Measurements from ENCODE around the gene OR51B5. TPM values are rescaled to one million over a fixed set of nuclear protein-coding genes. Genes with fewer than 3 reads are reported as not detected.

The OR51B5 gene
- total and polyA plus RNA-seq, 10 of the 15 experiments (the other 5 are each of a cell fraction or from before 2014, with no cell fraction given), result 0.04 to 2.1 (median 0.17) TPM; not detected in 6

DNA sequence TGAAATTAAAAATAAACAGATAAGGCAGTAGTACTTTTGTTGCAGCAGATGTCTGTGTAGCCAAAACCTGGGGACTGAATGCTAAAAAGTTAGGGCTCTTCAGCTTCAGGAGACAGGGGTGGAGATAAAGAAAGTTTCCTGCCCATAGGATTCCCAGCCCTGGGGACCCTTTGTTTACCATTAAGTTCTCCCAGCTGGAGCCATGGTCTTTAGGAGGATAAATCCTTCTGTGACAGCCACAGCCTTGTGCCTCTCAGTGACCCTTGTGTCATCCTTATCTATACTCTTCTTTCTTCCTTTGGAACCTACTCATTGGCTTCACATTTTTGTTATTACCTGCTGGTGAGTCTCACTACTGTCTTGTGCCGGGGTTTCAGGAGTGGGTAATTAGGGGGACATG lies 40.3 kb upstream of the OR51B5 start, which contains the start of gene OR51M1 (continued):
- TF ChIP-seq, protein P1, sequence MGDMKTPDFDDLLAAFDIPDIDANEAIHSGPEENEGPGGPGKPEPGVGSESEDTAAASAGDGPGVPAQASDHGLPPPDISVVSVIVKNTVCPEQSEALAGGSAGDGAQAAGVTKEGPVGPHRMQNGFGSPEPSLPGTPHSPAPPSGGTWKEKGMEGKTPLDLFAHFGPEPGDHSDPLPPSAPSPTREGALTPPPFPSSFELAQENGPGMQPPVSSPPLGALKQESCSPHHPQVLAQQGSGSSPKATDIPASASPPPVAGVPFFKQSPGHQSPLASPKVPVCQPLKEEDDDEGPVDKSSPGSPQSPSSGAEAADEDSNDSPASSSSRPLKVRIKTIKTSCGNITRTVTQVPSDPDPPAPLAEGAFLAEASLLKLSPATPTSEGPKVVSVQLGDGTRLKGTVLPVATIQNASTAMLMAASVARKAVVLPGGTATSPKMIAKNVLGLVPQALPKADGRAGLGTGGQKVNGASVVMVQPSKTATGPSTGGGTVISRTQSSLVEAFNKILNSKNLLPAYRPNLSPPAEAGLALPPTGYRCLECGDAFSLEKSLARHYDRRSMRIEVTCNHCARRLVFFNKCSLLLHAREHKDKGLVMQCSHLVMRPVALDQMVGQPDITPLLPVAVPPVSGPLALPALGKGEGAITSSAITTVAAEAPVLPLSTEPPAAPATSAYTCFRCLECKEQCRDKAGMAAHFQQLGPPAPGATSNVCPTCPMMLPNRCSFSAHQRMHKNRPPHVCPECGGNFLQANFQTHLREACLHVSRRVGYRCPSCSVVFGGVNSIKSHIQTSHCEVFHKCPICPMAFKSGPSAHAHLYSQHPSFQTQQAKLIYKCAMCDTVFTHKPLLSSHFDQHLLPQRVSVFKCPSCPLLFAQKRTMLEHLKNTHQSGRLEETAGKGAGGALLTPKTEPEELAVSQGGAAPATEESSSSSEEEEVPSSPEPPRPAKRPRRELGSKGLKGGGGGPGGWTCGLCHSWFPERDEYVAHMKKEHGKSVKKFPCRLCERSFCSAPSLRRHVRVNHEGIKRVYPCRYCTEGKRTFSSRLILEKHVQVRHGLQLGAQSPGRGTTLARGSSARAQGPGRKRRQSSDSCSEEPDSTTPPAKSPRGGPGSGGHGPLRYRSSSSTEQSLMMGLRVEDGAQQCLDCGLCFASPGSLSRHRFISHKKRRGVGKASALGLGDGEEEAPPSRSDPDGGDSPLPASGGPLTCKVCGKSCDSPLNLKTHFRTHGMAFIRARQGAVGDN (IDR thresholded peaks at IDR 0.05), result no peak
- TF ChIP-seq NBN (IDR thresholded peaks at IDR 0.05), result no peak
- TF ChIP-seq BMI1 (IDR thresholded peaks at IDR 0.05; ENCODE audit: borderline replicate concordance), result no peak
- no peak for TF ChIP-seq ZNF24 (IDR thresholded peaks at IDR 0.05)
- TF ChIP-seq SREBF2 (IDR thresholded peaks at IDR 0.05; ENCODE audit: low read length), result no peak

DNA sequence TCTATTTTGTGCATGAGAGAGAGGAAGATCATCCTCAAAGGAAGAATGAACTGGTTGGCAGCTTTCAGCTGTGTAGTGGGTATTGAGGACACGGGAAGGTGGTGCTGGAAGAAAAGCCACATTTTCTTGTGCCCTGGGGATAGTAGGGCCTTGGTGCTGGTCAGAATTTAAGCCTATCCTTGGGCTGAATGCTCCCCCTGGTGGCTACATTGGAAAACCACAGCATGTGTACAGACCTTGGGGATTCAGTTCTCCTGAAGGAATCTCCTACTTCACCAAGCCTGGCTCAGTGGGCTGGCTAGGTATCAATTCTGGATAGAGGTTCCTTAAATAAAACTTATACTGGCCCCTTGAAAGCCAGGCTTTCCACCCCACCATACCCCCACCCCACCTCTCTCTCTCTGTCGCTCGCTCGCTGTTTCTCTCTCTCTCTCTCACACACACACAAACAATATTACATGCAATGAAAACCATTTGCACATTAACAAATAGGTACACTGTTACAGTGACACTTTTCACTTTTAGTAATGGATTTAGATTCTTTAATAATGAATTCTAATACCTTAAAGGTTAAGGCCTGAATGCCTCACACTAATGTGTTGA lies 37.5 kb upstream of the OR51B5 start:
- H3K79me2 ChIP-seq (ENCODE audit: control insufficient read depth, insufficient read depth, low read length), result no peaks in the 10 kb centered on the region
- ChIA-PET POLR2A (no interaction called here), SMC1A (ENCODE audit: uncharacterized antibody, unreplicated experiment) (interaction anchor here (1.2 kb wide), 1 partner anchor 110 kb away, joined by 3 read pairs; no protein-coding TSS in a partner anchor), RAD21 (ENCODE audit: unreplicated experiment) (interaction anchor here (0.9 to 1.4 kb wide), 2 partner anchors 38 to 180 kb away, joined by 3 read pairs; partner anchors contain the start of gene OR51B5), CTCF (interaction anchor here (0.7 to 1.3 kb wide), 5 partner anchors 10 to 256 kb away, joined by 3 to 4 read pairs (median 3); no protein-coding TSS in a partner anchor)
- WGBS (ENCODE audit: insufficient coverage, insufficient replicate concordance, low lambda C conversion rate, missing lambda C conversion rate), result 50% methylated on average over 4 of the region's 4 CpGs
- no peaks in the 10 kb centered on the region for H4K20me1 ChIP-seq (ENCODE audit: control insufficient read depth, insufficient read depth)
- H2AFZ ChIP-seq (ENCODE audit: control insufficient read depth, low read depth, low read length), result no peak overlapping the region
- H3K4me3 ChIP-seq, result no peak overlapping the region
- TF ChIP-seq RAD21 (IDR thresholded peaks at IDR 0.05; ENCODE audit: insufficient read depth, low read depth, low read length) (peak; percentile 83), SMC3 (IDR thresholded peaks at IDR 0.05; ENCODE audit: borderline replicate concordance, low read length) (peak; percentile 92), RUNX3 (IDR thresholded peaks at IDR 0.05; ENCODE audit: low read length) (peak; percentile 83), PAX8 (IDR thresholded peaks at IDR 0.05) (no peak), NFYB (IDR thresholded peaks at IDR 0.05; ENCODE audit: insufficient read depth, low read depth, low read length) (no peak), CBFB (IDR thresholded peaks at IDR 0.05; ENCODE audit: low read depth) (peak; percentile 62; the same call in 1 of the 2 replicates)
- TF ChIP-seq, protein P2, sequence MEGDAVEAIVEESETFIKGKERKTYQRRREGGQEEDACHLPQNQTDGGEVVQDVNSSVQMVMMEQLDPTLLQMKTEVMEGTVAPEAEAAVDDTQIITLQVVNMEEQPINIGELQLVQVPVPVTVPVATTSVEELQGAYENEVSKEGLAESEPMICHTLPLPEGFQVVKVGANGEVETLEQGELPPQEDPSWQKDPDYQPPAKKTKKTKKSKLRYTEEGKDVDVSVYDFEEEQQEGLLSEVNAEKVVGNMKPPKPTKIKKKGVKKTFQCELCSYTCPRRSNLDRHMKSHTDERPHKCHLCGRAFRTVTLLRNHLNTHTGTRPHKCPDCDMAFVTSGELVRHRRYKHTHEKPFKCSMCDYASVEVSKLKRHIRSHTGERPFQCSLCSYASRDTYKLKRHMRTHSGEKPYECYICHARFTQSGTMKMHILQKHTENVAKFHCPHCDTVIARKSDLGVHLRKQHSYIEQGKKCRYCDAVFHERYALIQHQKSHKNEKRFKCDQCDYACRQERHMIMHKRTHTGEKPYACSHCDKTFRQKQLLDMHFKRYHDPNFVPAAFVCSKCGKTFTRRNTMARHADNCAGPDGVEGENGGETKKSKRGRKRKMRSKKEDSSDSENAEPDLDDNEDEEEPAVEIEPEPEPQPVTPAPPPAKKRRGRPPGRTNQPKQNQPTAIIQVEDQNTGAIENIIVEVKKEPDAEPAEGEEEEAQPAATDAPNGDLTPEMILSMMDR (IDR thresholded peaks at IDR 0.05 in 2 of 3, conservative IDR thresholded peaks at IDR 0.05 in 1 of 3; ENCODE audit: control insufficient read depth in 2 of 3, extremely low read depth in 1 of 3, insufficient read depth in 1 of 3, low read depth in 3 of 3, low read length in 3 of 3), result peak; percentile 71 to 83 (median 80)
- TF ChIP-seq, protein P3, sequence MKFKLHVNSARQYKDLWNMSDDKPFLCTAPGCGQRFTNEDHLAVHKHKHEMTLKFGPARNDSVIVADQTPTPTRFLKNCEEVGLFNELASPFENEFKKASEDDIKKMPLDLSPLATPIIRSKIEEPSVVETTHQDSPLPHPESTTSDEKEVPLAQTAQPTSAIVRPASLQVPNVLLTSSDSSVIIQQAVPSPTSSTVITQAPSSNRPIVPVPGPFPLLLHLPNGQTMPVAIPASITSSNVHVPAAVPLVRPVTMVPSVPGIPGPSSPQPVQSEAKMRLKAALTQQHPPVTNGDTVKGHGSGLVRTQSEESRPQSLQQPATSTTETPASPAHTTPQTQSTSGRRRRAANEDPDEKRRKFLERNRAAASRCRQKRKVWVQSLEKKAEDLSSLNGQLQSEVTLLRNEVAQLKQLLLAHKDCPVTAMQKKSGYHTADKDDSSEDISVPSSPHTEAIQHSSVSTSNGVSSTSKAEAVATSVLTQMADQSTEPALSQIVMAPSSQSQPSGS (IDR thresholded peaks at IDR 0.05; ENCODE audit: low read length), result no peak
- no peaks in the 10 kb centered on the region for H3K4me1 ChIP-seq (ENCODE audit: control insufficient read depth, insufficient read depth, low read length)
- BruUV-seq (replicated peaks), result no TSS peak
- H3K27ac ChIP-seq (ENCODE audit: control insufficient read depth, insufficient read depth), result no peak overlapping the region
- ATAC-seq (peak; percentile 98), DNase-seq (ENCODE audit: low read depth, low spot score) (no peak), FAIRE-seq (peak; percentile 85)
- in situ Hi-C loops (cut with MboI), result loop anchor here (5.0 kb wide), 1 partner anchor 259 kb away; no protein-coding TSS in a partner anchor
- H3K9ac ChIP-seq (ENCODE audit: control insufficient read depth, insufficient read depth, low read length), result no peak overlapping the region
- no peaks in the 10 kb centered on the region for H3K9me3 ChIP-seq (replicated peaks; ENCODE audit: control insufficient read depth, insufficient read depth, low read length)
- H3K27me3 ChIP-seq (replicated peaks in 1 of 2; ENCODE audit: control insufficient read depth in 2 of 2, insufficient read depth in 2 of 2, low read length in 1 of 2), result no peaks in the 10 kb centered on the region
- intact Hi-C loops (cut with micrococcal nuclease; ENCODE audit: unreplicated experiment), result loop anchor here (1.0 to 5.0 kb wide), 6 partner anchors 90 to 1194 kb away; partner anchors contain the start of gene OR52N2
- H3K36me3 ChIP-seq (ENCODE audit: control insufficient read depth in 2 of 2, insufficient read depth in 2 of 2, low read length in 1 of 2), result no peaks in the 10 kb centered on the region
- H3K4me2 ChIP-seq (ENCODE audit: control insufficient read depth, insufficient read depth), result no peak overlapping the region

Measured in GM12878 (cell line).